ENCODE measurements around the gene CCDC186.

Gene CCDC186

GRCh38 chr10:114103284-114103683, 70.7 kb downstream of the CCDC186 start:
- TF ChIP-seq CTCF (IDR thresholded peaks at IDR 0.05; ENCODE audit: insufficient read depth, low read depth, low read length, missing control alignments): peak; percentile 59
- DNase-seq (ENCODE audit: low read depth): peak; percentile 73

GRCh38 chr10:114102256-114102655, 71.7 kb downstream of the CCDC186 start:
- DNase-seq (ENCODE audit: low read depth): no peak
- TF ChIP-seq CTCF (IDR thresholded peaks at IDR 0.05; ENCODE audit: insufficient read depth, low read depth, low read length, missing control alignments): no peak
- H3K4me3 ChIP-seq (ENCODE audit: low read length): no peak overlapping the region

More at GRCh38 chr10:114103284-114103683, 70.7 kb downstream of the CCDC186 start:
- H3K4me3 ChIP-seq (ENCODE audit: low read length): no peak overlapping the region

GRCh38 chr10:114100848-114101741, 72.9 kb downstream of the CCDC186 start:
- peak; percentile 27 for DNase-seq (ENCODE audit: low read depth)
- peak overlapping the region; percentile 28 for H3K4me3 ChIP-seq (ENCODE audit: low read length)

GRCh38 chr10:114096864-114097263, 77.1 kb downstream of the CCDC186 start:
- no peak for TF ChIP-seq CTCF (IDR thresholded peaks at IDR 0.05; ENCODE audit: insufficient read depth, low read depth, low read length, missing control alignments)
- H3K4me3 ChIP-seq (ENCODE audit: low read length): no peak overlapping the region
- no peak for DNase-seq (ENCODE audit: low read depth)

More at GRCh38 chr10:114100848-114101741, 72.9 kb downstream of the CCDC186 start:
- no peak for TF ChIP-seq CTCF (IDR thresholded peaks at IDR 0.05; ENCODE audit: insufficient read depth, low read depth, low read length, missing control alignments)

GRCh38 chr10:114095559-114096337, 78.3 kb downstream of the CCDC186 start:
- no peak overlapping the region for H3K4me3 ChIP-seq (ENCODE audit: low read length)
- TF ChIP-seq CTCF (IDR thresholded peaks at IDR 0.05; ENCODE audit: insufficient read depth, low read depth, low read length, missing control alignments): no peak
- no peak for DNase-seq (ENCODE audit: low read depth)

GRCh38 chr10:114094795-114095194, 79.2 kb downstream of the CCDC186 start:
- DNase-seq (ENCODE audit: low read depth): peak; percentile 21
- no peak for TF ChIP-seq CTCF (IDR thresholded peaks at IDR 0.05; ENCODE audit: insufficient read depth, low read depth, low read length, missing control alignments)
- H3K4me3 ChIP-seq (ENCODE audit: low read length): no peak overlapping the region

All from epithelial cell of esophagus (primary cell).